SK-N-SH (cell line): ENCODE measurements around the gene ZNF614. TPM values are rescaled to one million over a fixed set of nuclear protein-coding genes. Genes with fewer than 3 reads are reported as not detected.

ENCODE experiments used
- CTCF ChIA-PET: fragments of 300-600, 350-600 bp; formaldehyde crosslinking; extraction: SDS; loops from one replicate; lab custom pipeline; 2021; lab: Yijun Ruan, JAX
- POLR2A ChIA-PET: fragments of 350-600 bp; sonication (Branson Sonifier 250); formaldehyde crosslinking; extraction: SDS; loops from one replicate; lab custom pipeline; 2020; ENCODE audit warnings: antibody characterized with exemption, inconsistent platforms; lab: Yijun Ruan, JAX
- DNase-seq: peaks from one replicate; pipeline ENCODE4 v3.0.0; 2012
- H2AFZ ChIP-seq: fragments of 200-600 bp; sonication (generic); 2 replicates; pipeline ENCODE4 v1.8.1; 2016; ENCODE audit warnings: antibody characterized with exemption, mild to moderate bottlenecking, low read depth
- H3F3A ChIP-seq: fragments of 200-600 bp; sonication (generic); replicated peaks from 2 replicates; pipeline ENCODE3; 2016; ENCODE audit warnings: antibody characterized with exemption, mild to moderate bottlenecking; ENCODE audit not compliant: insufficient read depth
- H3K27ac ChIP-seq, 2 experiments: fragments of 200-500 bp in 1 of 2; fragments of 200-600 bp in 1 of 2; sonication (Bioruptor generic) in 1 of 2; sonication (generic), shearing (Covaris generic) in 1 of 2; 2 replicates each; pipeline versions ENCODE4 v1.5.1 to v1.6.1; 2014 to 2016; ENCODE audit warnings: low read depth in 2 of 2, inconsistent platforms in 1 of 2, low read length in 1 of 2, mild to moderate bottlenecking in 1 of 2, mixed read lengths in 1 of 2
- H3K27me3 ChIP-seq: fragments of 200-600 bp; sonication (generic), shearing (Covaris generic); 2 replicates; pipeline ENCODE4 v1.6.1; 2016; ENCODE audit warnings: mixed run types; ENCODE audit not compliant: insufficient read depth
- H3K36me3 ChIP-seq, 2 experiments: fragments of 200-500 bp in 1 of 2; fragments of 200-600 bp in 1 of 2; sonication (Bioruptor generic) in 1 of 2; sonication (generic) in 1 of 2; replicated peaks in 1 of 2; 2 replicates each; pipeline versions ENCODE3 to v1.5.1; 2014 to 2016; ENCODE audit warnings: low read length in 1 of 2, mild to moderate bottlenecking in 1 of 2; ENCODE audit not compliant: insufficient read depth in 2 of 2, control insufficient read depth in 1 of 2
- H3K4me1 ChIP-seq, 2 experiments: fragments of 200-500 bp in 1 of 2; fragments of 200-600 bp in 1 of 2; sonication (Bioruptor generic) in 1 of 2; sonication (generic), shearing (Covaris generic) in 1 of 2; 2 replicates each; pipeline versions ENCODE4 v1.5.1 to v1.6.1; 2014 to 2016; ENCODE audit warnings: low read depth in 1 of 2, low read length in 1 of 2, mixed run types in 1 of 2; ENCODE audit not compliant: insufficient read depth in 2 of 2, control insufficient read depth in 1 of 2
- H3K4me2 ChIP-seq: fragments of 200-600 bp; sonication (generic), shearing (Covaris generic); 2 replicates; pipeline ENCODE4 v1.6.1; 2017; ENCODE audit warnings: mixed run types
- H3K4me3 ChIP-seq, 2 experiments: fragments of 200-500 bp in 1 of 2; fragments of 200-600 bp in 1 of 2; sonication (Bioruptor generic) in 1 of 2; sonication (generic), shearing (Covaris generic) in 1 of 2; 2 replicates each; pipeline versions ENCODE4 v1.5.1 to v1.8.1; 2014 to 2016; ENCODE audit warnings: low read depth in 2 of 2, inconsistent platforms in 1 of 2, low read length in 1 of 2, mild to moderate bottlenecking in 1 of 2, mixed read lengths in 1 of 2, moderate library complexity in 1 of 2
- H3K79me2 ChIP-seq: fragments of 200-600 bp; sonication (generic); 2 replicates; pipeline ENCODE4 v1.8.1; 2017; ENCODE audit warnings: mild to moderate bottlenecking; ENCODE audit not compliant: insufficient read depth
- H3K9ac ChIP-seq: fragments of 200-600 bp; sonication (generic); 2 replicates; pipeline ENCODE4 v1.6.1; 2017; ENCODE audit warnings: mixed run types
- H3K9me2 ChIP-seq: fragments of 200-600 bp; sonication (generic); 2 replicates; pipeline ENCODE4 v1.6.1; 2017; ENCODE audit warnings: mixed run types
- H3K9me3 ChIP-seq: fragments of 200-600 bp; sonication (generic); 2 replicates; pipeline ENCODE4 v1.6.1; 2017; ENCODE audit warnings: mixed run types, mild to moderate bottlenecking, moderate library complexity
- H4K20me1 ChIP-seq: fragments of 200-600 bp; sonication (generic); 2 replicates; pipeline ENCODE4 v1.6.1; 2017; ENCODE audit warnings: mild to moderate bottlenecking, mixed run types; ENCODE audit not compliant: insufficient read depth
- CHD2 ChIP-seq: fragments of 150-350 bp; IDR thresholded peaks from 2 replicates; pipeline ENCODE4 v1.6.1; 2018; ENCODE audit warnings: low read length; ENCODE audit not compliant: partially characterized antibody
- CTCF ChIP-seq: fragments of 200-600 bp; sonication (generic); IDR thresholded peaks from 2 replicates; pipeline ENCODE4 v1.6.1; 2017; ENCODE audit warnings: antibody characterized with exemption, mild to moderate bottlenecking, moderate library complexity
- EP300 ChIP-seq, 2 experiments: IDR thresholded peaks; 2 replicates each; pipeline versions ENCODE4 v1.4.0 to v1.6.1; 2012; ENCODE audit warnings: borderline replicate concordance in 1 of 2, low read depth in 1 of 2, low read length in 1 of 2
- FOSL2 ChIP-seq: IDR thresholded peaks from 2 replicates; pipeline ENCODE4 v1.4.0; 2012; ENCODE audit warnings: low read depth, mild to moderate bottlenecking, moderate library complexity, borderline replicate concordance
- FOXJ3 ChIP-seq: sonication (generic); formaldehyde crosslinking; IDR thresholded peaks from 2 replicates; pipeline ENCODE4 v1.5.1; 2020; ENCODE audit warnings: mild to moderate bottlenecking, missing genetic modification reagents
- FOXM1 ChIP-seq: IDR thresholded peaks from 2 replicates; pipeline ENCODE4 v1.4.0; 2012; ENCODE audit warnings: low read depth, mild to moderate bottlenecking
- GABPA ChIP-seq: IDR thresholded peaks from 2 replicates; pipeline ENCODE4 v1.4.0; 2012; ENCODE audit warnings: low read depth, mild to moderate bottlenecking
- JUND ChIP-seq: IDR thresholded peaks from 2 replicates; pipeline ENCODE4 v1.4.0; 2012
- MEF2A ChIP-seq: IDR thresholded peaks from 2 replicates; pipeline ENCODE4 v1.4.0; 2012; ENCODE audit warnings: low read depth, borderline replicate concordance
- MXI1 ChIP-seq: IDR thresholded peaks from 2 replicates; pipeline ENCODE4 v1.6.1; 2012; ENCODE audit warnings: mild to moderate bottlenecking, low read depth, low read length, improper control_type of control experiment
- NFIC ChIP-seq: IDR thresholded peaks from 2 replicates; pipeline ENCODE4 v1.4.0; 2012; ENCODE audit warnings: borderline replicate concordance
- NRF1 ChIP-seq: IDR thresholded peaks from 2 replicates; pipeline ENCODE4 v1.6.1; 2012; ENCODE audit warnings: low read depth, mild to moderate bottlenecking, low read length
- POLR2AphosphoS5 ChIP-seq: IDR thresholded peaks from 2 replicates; pipeline ENCODE4 v1.6.1; 2012; ENCODE audit warnings: low read depth, low read length
- RFX5 ChIP-seq: IDR thresholded peaks from 2 replicates; pipeline ENCODE4 v1.6.1; 2012; ENCODE audit warnings: mild to moderate bottlenecking, improper control_type of control experiment, low read length
- RXRA ChIP-seq: IDR thresholded peaks from 2 replicates; pipeline ENCODE4 v1.4.0; 2012; ENCODE audit warnings: low read depth, mild to moderate bottlenecking, borderline replicate concordance
- SIN3A ChIP-seq: IDR thresholded peaks from 2 replicates; pipeline ENCODE4 v1.6.1; 2012; ENCODE audit warnings: low read depth, mild to moderate bottlenecking, low read length, moderate library complexity, borderline replicate concordance
- TCF12 ChIP-seq: IDR thresholded peaks from 2 replicates; pipeline ENCODE4 v1.4.0; 2012
- TEAD4 ChIP-seq: IDR thresholded peaks from 2 replicates; pipeline ENCODE4 v1.4.0; 2012; ENCODE audit warnings: mild to moderate bottlenecking, borderline replicate concordance; ENCODE audit not compliant: insufficient read depth
- YY1 ChIP-seq: IDR thresholded peaks from 2 replicates; pipeline ENCODE4 v1.4.0; 2012; ENCODE audit warnings: low read depth, mild to moderate bottlenecking
- WGBS: methylation state at CpG from one replicate; pipeline ENCODE4 v1.1.6; 2017; ENCODE audit warnings: low lambda C conversion rate; 5-methylcytosine and 5-hydroxymethylcytosine counted together
- polyA plus RNA-seq, 3 experiments: library from polyadenylated mRNA; depleted of rRNA; stranded (reverse); fragments of >200 nt; gene quantifications; 2 replicates each; pipeline ENCODE4 v1.2.3, GENCODE V29; 2012
- TF ChIP-seq, protein P1 (sequence below): IDR thresholded peaks from 2 replicates; pipeline ENCODE4 v1.4.0; 2012; ENCODE audit warnings: low read depth, borderline replicate concordance
- TF ChIP-seq, protein P2 (sequence below): IDR thresholded peaks from 2 replicates; pipeline ENCODE4 v1.4.0; 2012; ENCODE audit warnings: low read depth
- TF ChIP-seq, protein P3 (sequence below): fragments of 150-350 bp; IDR thresholded peaks from 2 replicates; pipeline ENCODE4 v1.6.1; 2017; ENCODE audit warnings: antibody characterized with exemption, low read length, low read depth, borderline replicate concordance
- TF ChIP-seq, protein P4 (sequence below): IDR thresholded peaks from 2 replicates; pipeline ENCODE4 v1.4.0; 2012; ENCODE audit warnings: low read depth, borderline replicate concordance
- TF ChIP-seq, protein P5 (sequence below): fragments of 150-350 bp; IDR thresholded peaks from 2 replicates; pipeline ENCODE4 v1.6.1; 2016; ENCODE audit warnings: mild to moderate bottlenecking, low read depth, low read length

Gene ZNF614
- polyA plus RNA-seq, 1 of the 3 experiments (the other 2 are of a cell fraction), result 2.8 TPM

- POLR2A ChIA-PET, result no interaction called here
- no peaks in the 10 kb centered on the region for H3K27me3 ChIP-seq
- TF ChIP-seq GABPA, result peak; percentile 62
- no peak for TF ChIP-seq RFX5
- TF ChIP-seq NFIC, result no peak
- TF ChIP-seq, protein P1, sequence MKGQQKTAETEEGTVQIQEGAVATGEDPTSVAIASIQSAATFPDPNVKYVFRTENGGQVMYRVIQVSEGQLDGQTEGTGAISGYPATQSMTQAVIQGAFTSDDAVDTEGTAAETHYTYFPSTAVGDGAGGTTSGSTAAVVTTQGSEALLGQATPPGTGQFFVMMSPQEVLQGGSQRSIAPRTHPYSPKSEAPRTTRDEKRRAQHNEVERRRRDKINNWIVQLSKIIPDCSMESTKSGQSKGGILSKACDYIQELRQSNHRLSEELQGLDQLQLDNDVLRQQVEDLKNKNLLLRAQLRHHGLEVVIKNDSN, result no peak
- 0 out of 2 replicates have a peak, but pooled peaks have one; percentile 17 for TF ChIP-seq TEAD4
- TF ChIP-seq RXRA, result no peak
- TF ChIP-seq POLR2AphosphoS5, result peak; percentile 76
- TF ChIP-seq, protein P2, sequence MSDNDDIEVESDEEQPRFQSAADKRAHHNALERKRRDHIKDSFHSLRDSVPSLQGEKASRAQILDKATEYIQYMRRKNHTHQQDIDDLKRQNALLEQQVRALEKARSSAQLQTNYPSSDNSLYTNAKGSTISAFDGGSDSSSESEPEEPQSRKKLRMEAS, result 0 out of 2 replicates have a peak, but pooled peaks have one; percentile 47
- TF ChIP-seq JUND, result no peak
- TF ChIP-seq TCF12, result no peak
- TF ChIP-seq, protein P3, sequence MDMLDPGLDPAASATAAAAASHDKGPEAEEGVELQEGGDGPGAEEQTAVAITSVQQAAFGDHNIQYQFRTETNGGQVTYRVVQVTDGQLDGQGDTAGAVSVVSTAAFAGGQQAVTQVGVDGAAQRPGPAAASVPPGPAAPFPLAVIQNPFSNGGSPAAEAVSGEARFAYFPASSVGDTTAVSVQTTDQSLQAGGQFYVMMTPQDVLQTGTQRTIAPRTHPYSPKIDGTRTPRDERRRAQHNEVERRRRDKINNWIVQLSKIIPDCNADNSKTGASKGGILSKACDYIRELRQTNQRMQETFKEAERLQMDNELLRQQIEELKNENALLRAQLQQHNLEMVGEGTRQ, result no peak
- TF ChIP-seq, protein P4, sequence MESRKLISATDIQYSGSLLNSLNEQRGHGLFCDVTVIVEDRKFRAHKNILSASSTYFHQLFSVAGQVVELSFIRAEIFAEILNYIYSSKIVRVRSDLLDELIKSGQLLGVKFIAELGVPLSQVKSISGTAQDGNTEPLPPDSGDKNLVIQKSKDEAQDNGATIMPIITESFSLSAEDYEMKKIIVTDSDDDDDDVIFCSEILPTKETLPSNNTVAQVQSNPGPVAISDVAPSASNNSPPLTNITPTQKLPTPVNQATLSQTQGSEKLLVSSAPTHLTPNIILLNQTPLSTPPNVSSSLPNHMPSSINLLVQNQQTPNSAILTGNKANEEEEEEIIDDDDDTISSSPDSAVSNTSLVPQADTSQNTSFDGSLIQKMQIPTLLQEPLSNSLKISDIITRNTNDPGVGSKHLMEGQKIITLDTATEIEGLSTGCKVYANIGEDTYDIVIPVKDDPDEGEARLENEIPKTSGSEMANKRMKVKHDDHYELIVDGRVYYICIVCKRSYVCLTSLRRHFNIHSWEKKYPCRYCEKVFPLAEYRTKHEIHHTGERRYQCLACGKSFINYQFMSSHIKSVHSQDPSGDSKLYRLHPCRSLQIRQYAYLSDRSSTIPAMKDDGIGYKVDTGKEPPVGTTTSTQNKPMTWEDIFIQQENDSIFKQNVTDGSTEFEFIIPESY, result peak; percentile 49; the same call in 1 of the 2 replicates
- peak; percentile 72 for TF ChIP-seq MXI1
- TF ChIP-seq, protein P5, sequence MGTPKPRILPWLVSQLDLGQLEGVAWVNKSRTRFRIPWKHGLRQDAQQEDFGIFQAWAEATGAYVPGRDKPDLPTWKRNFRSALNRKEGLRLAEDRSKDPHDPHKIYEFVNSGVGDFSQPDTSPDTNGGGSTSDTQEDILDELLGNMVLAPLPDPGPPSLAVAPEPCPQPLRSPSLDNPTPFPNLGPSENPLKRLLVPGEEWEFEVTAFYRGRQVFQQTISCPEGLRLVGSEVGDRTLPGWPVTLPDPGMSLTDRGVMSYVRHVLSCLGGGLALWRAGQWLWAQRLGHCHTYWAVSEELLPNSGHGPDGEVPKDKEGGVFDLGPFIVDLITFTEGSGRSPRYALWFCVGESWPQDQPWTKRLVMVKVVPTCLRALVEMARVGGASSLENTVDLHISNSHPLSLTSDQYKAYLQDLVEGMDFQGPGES, result no peak
- no peak for TF ChIP-seq FOXM1
- TF ChIP-seq MEF2A, result no peak
- peak; percentile 87 for TF ChIP-seq CHD2
- peak; percentile 100 for TF ChIP-seq YY1
- no peak for TF ChIP-seq FOSL2
- TF ChIP-seq FOXJ3, result peak; percentile 50; the same call in 1 of the 2 replicates
- TF ChIP-seq CTCF, result no peak
- no peak for TF ChIP-seq EP300 (IDR thresholded peaks at IDR 0.05; ENCODE audit: borderline replicate concordance in 1 of 2, low read depth in 1 of 2, low read length in 1 of 2)
- TF ChIP-seq SIN3A, result peak; percentile 81; the same call in 1 of the 2 replicates
- TF ChIP-seq NRF1, result no peak
Observed at GRCh38 chr19:51986309-51987291, 41.6 kb downstream of the ZNF614 start, which contains the start of gene ZNF350. ZNF350 (minus strand) TSS chr19:51986840; CDS start chr19:51974360, 12,480 bp downstream.

More at GRCh38 chr19:51986309-51987291, 41.6 kb downstream of the ZNF614 start, which contains the start of gene ZNF350:
- Histone ChIP-seq H3K36me3 (peaks cover 0 to 28% of the 10 kb centered on the region in 2 experiments), H3K9ac (peak within 1 kb of the TSS; percentile 90), H4K20me1 (no peaks in the 10 kb centered on the region), H3K27ac (peak within 1 kb of the TSS; percentile 56 to 60; a peak in 3 of 4 replicates), H3F3A (no peaks in the 10 kb centered on the region), H3K4me1 (peaks cover 0 to 6% of the 10 kb centered on the region in 2 experiments; a peak in 1 of 4 replicates), H3K9me2 (no peaks in the 10 kb centered on the region), H3K4me2 (peak within 1 kb of the TSS; percentile 77), H3K4me3 (peak within 1 kb of the TSS; percentile 87 to 91), H2AFZ (peak within 1 kb of the TSS; percentile 91), H3K9me3 (no peaks in the 10 kb centered on the region; the same call in 1 of the 2 replicates), H3K79me2 (peaks cover 50% of the 10 kb centered on the region)
- peak; percentile 79 for DNase-seq
- WGBS, result 7% methylated on average over 27 of the region's 33 CpGs
- CTCF ChIA-PET, result no interaction called here
